Posterior cingulate gyrus (tissue), 11 donors: ENCODE data around the gene MTOR.

Experiments
- DNase-seq, 10 donors: peaks; one replicate each; pipeline versions ENCODE4 v3.0.0 to v3.0.0-alpha.2; 2020 to 2021; ENCODE audit warnings: mixed read lengths in 3 of 10
- intact Hi-C: fragments of 100-400 bp; cut with DNase I; formaldehyde crosslinking; loops from one replicate; pipeline ENCODE4 v1.15.1; 2023

MTOR gene

GRCh38 chr1:11233208-11233607, 29.1 kb downstream of the MTOR start:
- intact Hi-C loops, result no loop called here
- no peak for DNase-seq

DNA sequence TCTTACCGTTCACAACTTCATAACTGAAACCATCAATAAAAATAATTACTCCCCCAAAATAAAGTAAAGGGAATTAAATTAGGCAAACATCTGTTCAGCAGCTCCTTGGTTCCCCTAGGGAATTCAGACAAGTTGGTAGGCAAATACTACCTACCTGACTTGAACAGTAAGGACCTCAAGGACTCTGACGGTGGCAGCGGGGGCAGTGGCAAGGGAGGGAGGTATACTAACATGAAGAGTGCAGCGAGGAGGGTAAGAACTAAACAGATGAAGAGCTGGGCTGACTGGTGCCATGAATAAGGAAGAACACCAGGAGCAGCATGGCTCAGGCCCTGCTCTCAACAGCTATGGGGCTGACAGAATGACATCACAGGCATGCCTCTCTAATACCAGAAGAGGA, 33.1 kb downstream of the MTOR start:
- DNase-seq, result no peak
- intact Hi-C loops, result no loop called here

DNA sequence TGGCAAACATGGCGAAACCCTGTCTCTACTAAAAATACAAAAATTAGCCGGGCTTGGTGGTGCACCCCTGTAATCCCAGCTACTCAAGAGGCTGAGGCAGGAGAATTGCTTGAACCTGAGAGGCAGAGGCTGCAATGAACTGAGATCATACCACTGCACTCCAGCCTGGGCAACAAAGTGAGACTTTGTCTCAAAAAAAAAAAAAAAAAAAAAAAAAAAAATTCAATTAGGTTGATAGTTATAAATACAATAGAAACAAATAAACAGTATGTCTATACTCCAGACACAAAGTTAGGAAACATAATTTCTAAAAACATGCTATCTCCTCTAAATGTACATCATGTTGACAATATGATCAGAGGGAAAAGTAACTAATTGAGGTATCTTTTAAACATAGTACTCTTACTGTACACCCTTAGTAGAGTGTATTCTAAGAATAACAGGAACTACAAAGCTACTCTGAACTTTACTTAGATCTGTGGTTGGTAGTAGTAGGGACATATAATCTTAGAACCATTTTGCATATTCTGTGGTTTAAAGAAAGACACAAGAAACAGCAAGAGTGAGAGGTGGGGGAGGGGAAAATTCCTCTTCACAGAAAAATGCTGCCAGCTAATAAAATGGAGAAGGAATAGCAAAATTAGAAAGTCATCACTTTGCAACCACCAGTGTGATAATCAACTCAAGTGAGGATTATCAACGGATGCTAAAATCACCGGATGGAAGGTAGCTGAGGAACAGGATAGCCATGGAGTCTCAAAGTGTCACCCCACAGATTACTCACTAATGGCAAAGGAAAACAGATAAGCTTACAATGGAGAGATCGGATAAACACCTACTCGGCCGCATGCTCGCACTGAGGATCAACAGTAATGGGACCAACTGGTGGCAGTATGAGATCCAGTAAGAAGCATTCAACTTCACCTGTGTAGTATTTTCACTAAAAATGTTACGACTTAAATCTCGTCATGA, 35.0 kb downstream of the MTOR start:
- intact Hi-C loops, result no loop called here
- no peak for DNase-seq

- intact Hi-C loops, result loop anchor here (10.0 kb wide), 1 partner anchor 121 kb away; the partner anchor contains the start of gene EXOSC10
- DNase-seq, result no peak
Measured at GRCh38 chr1:11216074-11216473, 46.3 kb downstream of the MTOR start.

DNA sequence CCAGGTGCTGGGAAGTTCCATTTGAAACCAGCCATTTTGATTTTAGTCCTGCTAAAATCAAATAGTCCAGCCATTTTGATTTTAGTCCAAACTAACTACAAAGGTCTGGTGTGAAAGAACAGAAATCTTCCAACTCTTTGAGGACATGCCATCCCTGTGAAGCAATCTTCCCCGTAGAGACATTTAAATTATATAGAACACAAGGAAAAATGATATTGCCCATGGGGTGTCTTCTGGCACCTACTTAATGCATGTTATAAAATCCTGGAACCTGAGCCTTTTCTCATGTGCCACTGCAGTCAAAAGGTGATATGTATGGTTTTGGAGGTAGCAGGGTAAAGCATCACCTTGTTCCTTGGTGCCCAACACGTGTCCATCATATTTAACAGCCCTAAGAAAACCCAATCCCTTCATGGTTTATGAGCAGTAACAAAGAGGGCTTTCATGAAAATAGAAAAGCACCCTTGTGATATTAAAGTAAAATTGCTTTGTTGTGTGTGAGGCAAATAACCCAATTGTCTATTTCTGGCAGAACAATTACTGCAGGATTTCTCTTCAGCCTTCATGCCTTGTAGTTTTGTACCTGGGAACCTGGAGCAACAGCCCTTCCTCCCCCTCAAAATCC, 46.9 kb downstream of the MTOR start:
- intact Hi-C loops, result loop anchor here (10.0 kb wide), 1 partner anchor 121 kb away; the partner anchor contains the start of gene EXOSC10
- no peak for DNase-seq

DNA sequence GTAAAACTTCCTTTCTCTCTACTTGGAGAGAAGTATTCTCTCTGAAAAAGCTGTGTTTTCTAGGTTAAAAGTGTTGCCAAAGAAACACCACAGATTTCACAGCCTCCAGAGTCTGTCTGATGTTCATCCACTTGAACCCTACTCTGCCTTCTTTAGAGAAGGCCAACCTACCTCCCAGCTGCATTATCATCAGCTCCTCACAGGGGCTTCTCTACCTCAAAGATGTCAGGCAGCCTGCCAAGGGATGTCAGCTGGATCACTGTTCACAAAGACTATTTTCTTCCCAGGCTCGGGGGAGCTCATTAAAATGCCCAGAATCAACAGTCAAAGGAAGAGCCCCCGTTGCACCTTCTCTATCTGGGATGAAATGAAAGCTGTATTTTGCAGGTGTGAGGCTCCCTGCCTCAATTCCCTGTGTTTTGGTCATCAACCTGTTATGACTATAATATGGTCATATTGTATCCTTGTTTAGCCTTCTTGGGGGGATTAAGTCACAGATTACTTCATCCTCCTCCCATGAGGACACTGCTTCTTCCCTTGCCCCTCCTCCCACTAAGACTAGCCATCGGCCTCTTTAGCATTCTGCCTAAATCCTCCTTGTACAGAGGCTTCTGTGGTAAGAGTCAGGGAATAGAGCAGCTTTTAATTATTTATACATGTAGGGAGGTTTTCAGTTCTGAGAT, 47.5 kb downstream of the MTOR start:
- intact Hi-C loops, result loop anchor here (10.0 kb wide), 1 partner anchor 120 kb away; the partner anchor contains the start of gene EXOSC10
- DNase-seq, result no peak

GRCh38 chr1:11211925-11212587, 50.3 kb downstream of the MTOR start:
- intact Hi-C loops, result loop anchor here (10.0 kb wide), 1 partner anchor 117 kb away; the partner anchor contains the start of gene EXOSC10
- DNase-seq, result peak in 7 of 10 donors; percentile 35 to 93 (median 66)

DNA sequence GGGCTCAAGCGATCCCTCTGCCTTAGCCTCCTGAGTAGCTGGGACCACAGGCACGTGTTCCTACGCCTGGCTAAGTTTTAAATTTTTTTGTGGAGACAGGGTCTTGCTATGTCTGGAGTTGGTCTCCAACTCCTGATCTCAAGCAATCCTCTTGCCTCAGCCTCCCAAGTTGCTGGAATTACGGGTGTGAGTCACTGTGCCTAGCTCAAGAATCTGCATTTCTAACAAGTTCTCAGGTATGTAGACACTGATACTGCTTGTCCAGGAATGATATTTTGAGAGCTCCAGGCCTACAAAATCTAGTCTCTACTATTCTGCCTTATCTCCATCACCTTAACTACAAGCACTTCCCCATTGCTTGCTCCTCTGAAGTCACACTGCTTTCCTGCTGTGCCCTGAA, 50.9 kb downstream of the MTOR start:
- intact Hi-C loops, result loop anchor here (10.0 kb wide), 1 partner anchor 117 kb away; the partner anchor contains the start of gene EXOSC10
- DNase-seq, result no peak

DNA sequence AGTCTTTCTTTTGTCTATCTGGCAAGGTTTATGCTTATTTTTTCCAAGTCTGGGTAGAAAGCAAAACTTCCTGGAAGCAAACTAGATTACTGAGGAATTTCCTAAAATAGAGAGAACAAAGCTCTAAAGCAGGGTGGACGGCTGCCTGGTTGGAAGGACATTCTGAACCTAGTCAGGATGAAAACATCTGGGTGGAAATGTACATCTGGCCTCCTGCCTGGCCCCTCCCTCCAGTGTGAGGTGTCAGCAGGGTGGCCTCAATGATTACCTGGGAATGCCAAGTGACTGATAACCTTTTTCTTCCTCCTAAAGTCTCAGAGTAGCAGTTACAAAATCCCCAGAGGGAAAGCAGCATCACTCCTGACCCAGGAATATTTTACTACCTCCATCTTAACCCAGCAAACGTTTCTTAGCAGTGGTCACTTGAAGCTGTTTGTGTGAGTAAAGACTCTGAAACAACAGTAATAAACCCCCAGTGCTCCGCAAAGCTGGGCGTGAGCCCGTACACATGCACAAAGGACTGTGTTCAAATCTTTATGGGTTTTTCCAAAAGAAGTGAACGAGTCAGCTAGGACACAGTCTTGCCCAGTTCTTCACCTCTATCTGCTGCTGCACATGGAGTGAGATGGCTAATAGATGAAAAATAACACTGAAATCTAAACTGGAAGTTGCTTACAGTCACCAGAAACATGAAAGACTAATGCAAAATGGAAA, 54.3 kb downstream of the MTOR start:
- intact Hi-C loops, result no loop called here
- DNase-seq, result no peak

DNA sequence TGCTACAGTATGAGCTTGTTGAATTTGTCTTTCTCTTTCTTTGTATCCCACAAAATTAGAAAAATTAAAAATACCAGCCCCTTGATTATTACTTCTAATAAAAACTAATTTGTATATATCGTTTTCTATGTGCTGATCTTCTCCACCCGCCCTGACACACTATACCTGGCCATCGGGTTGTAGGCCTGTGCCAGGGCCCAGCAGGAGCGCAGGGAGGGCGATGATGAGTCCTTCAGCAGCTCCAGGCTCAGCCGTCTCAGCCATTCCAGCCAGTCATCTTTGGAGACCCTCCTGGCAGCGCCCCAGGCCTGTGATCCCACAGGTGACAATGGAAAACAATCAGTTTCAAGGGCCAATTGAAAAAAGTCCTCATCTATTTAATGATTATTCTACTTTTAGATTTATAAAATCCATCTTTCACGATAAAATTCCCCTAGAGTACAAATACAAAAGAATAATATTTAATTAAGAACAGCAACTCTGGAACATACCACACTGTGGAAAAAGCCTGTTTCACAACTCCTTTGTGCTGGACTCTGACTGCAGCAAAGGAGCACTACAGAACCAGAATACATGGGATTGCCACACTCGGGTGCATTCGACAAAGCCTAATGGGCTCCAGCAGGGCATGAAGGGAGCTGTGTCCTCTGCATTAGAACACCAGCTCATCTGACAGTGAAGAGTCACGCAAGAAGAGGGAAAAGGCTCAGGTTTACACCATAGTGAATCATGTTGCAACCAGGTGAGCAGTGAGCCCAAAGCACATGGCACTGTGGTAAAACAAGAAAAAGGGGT, 57.8 kb downstream of the MTOR start:
- intact Hi-C loops, result no loop called here

GRCh38 chr1:11198851-11199594, 63.3 kb downstream of the MTOR start:
- intact Hi-C loops, result no loop called here
- DNase-seq, result peak in 6 of 10 donors; percentile 36 to 90 (median 56)

More for the DNA sequence above, 57.8 kb downstream of the MTOR start:
- DNase-seq, result no peak

DNA sequence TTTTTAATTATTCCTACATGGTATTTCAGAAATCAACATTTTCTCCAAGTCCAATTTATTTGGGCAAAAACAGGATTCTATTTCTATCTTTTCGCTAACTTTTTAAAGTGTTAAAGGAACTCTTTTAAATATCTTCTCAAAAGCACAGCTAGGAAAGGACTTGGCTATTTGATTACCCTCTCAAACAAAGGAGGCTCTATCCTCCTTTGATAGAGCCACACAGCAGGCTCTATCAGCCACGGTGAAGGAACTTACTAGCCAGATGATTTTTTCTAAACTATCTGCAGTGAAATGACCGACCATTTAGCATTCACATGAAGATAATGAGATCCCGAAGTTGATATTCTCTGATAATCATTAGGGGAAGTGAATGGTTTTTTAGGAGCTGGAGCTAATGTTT, 64.1 kb downstream of the MTOR start:
- intact Hi-C loops, result no loop called here
- no peak for DNase-seq

GRCh38 chr1:11197359-11197758, 65.0 kb downstream of the MTOR start:
- DNase-seq, result no peak
- intact Hi-C loops, result no loop called here

GRCh38 chr1:11196945-11197344, 65.4 kb downstream of the MTOR start:
- no peak for DNase-seq
- intact Hi-C loops, result no loop called here

DNA sequence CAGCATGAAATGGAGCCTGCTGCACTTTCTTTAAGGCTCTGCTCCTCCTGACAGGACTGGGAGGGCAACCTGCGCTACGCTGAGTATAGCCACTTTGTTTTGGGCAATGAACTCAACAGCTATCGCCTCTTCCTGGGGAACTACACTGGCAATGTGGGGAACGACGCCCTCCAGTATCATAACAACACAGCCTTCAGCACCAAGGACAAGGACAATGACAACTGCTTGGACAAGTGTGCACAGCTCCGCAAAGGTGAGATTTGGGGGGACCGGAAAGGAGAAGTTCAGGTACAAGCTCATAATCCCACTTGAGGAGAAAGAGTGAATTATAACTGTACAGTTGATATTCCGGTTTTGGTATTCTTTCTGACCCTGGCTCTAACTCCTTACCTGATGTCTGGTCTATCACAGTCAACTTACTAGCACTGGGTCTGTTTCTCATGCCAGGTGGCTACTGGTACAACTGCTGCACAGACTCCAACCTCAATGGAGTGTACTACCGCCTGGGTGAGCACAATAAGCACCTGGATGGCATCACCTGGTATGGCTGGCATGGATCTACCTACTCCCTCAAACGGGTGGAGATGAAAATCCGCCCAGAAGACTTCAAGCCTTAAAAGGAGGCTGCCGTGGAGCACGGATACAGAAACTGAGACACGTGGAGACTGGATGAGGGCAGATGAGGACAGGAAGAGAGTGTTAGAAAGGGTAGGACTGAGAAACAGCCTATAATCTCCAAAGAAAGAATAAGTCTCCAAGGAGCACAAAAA, 67.8 kb downstream of the MTOR start:
- DNase-seq, result no peak
- intact Hi-C loops, result no loop called here

DNA sequence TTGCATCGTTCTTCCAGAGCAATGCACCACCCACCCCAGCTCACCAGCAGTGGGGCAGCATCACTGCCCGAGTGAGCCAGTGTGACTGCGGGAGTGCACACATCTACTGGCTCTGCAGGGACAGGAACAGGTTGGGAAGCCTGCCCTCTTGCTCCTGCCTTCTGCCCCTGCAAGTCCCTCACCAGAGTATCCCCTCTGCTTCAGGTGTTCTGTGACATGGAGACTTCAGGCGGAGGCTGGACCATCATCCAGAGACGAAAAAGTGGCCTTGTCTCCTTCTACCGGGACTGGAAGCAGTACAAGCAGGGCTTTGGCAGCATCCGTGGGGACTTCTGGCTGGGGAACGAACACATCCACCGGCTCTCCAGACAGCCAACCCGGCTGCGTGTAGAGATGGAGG, 69.0 kb downstream of the MTOR start:
- DNase-seq, result peak in 1 of 10 donors; percentile 86
- intact Hi-C loops, result no loop called here

GRCh38 chr1:11188858-11189451, 73.4 kb downstream of the MTOR start, which contains the start of gene ANGPTL7:
Gene ANGPTL7, plus strand, starts transcription at chr1:11189355. Its CDS starts 225 bp downstream, at chr1:11189580.
- intact Hi-C loops, result no loop called here
- no peak for DNase-seq
